GM23338 (cell line): ENCODE measurements around the gene TFPI. TPM values are rescaled to one million over a fixed set of nuclear protein-coding genes. Genes with fewer than 3 reads are reported as not detected.

Source experiments
- ATAC-seq: fragments of 200-7000 bp; cut with Tn5 transposase; 3 replicates; pipeline ENCODE4 v1.9.1; 2020
- DNase-seq: peaks from one replicate; pipeline ENCODE4 v3.0.0-alpha.2; 2015; ENCODE audit warnings: low spot score
- H2AFZ ChIP-seq: fragments of 200-600 bp; sonication (generic); 2 replicates; pipeline ENCODE4 v1.8.0; 2016; ENCODE audit warnings: antibody characterized with exemption, mild to moderate bottlenecking, moderate library complexity
- H3F3A ChIP-seq: fragments of 200-600 bp; sonication (generic); replicated peaks from 2 replicates; pipeline ENCODE4 v1.8.0; 2017; ENCODE audit warnings: antibody characterized with exemption, mixed run types, low read depth
- H3K27ac ChIP-seq: fragments of 200-600 bp; sonication (generic); 2 replicates; pipeline ENCODE4 v1.6.1; 2016; ENCODE audit warnings: low read depth
- H3K27me3 ChIP-seq: fragments of 200-600 bp; sonication (generic); 2 replicates; pipeline ENCODE4 v1.8.0; 2016; ENCODE audit warnings: mild to moderate bottlenecking, mixed run types, moderate library complexity; ENCODE audit not compliant: insufficient read depth
- H3K36me3 ChIP-seq: fragments of 200-600 bp; sonication (generic); 2 replicates; pipeline ENCODE4 v1.8.0; 2016; ENCODE audit warnings: mild to moderate bottlenecking; ENCODE audit not compliant: insufficient read depth
- H3K4me1 ChIP-seq: fragments of 200-600 bp; sonication (generic); 2 replicates; pipeline ENCODE4 v1.8.0; 2016; ENCODE audit warnings: mild to moderate bottlenecking, moderate library complexity; ENCODE audit not compliant: insufficient read depth
- H3K4me2 ChIP-seq: fragments of 200-600 bp; sonication (generic); 2 replicates; pipeline ENCODE4 v1.7.1; 2017; ENCODE audit warnings: mixed run types
- H3K4me3 ChIP-seq: fragments of 200-600 bp; sonication (generic); 2 replicates; pipeline ENCODE4 v1.6.1; 2016; ENCODE audit warnings: mixed run types
- H3K79me2 ChIP-seq: fragments of 200-600 bp; sonication (generic); replicated peaks from 2 replicates; pipeline ENCODE4 v1.8.0; 2017; ENCODE audit warnings: mild to moderate bottlenecking; ENCODE audit not compliant: insufficient read depth
- H3K9me2 ChIP-seq: fragments of 200-600 bp; sonication (generic); 2 replicates; pipeline ENCODE4 v1.8.0; 2017; ENCODE audit not compliant: insufficient read depth
- H4K20me1 ChIP-seq: fragments of 200-600 bp; sonication (generic); replicated peaks from 2 replicates; pipeline ENCODE4 v1.8.0; 2017; ENCODE audit warnings: mild to moderate bottlenecking; ENCODE audit not compliant: insufficient read depth
- H3K27ac Mint-ChIP-seq: 2 replicates; pipeline ENCODE4 v1.8.0; 2020; ENCODE audit warnings: inconsistent platforms, mild to moderate bottlenecking, moderate library complexity, mixed read lengths
- H3K27me3 Mint-ChIP-seq: 3 replicates; pipeline ENCODE4 v1.8.0; 2022; ENCODE audit warnings: low read depth, mild to moderate bottlenecking, moderate library complexity, mixed read lengths, inconsistent platforms; ENCODE audit not compliant: insufficient read depth, poor library complexity
- H3K36me3 Mint-ChIP-seq: 3 replicates; pipeline ENCODE4 v1.8.0; 2021; ENCODE audit warnings: low read depth, mild to moderate bottlenecking, inconsistent platforms, moderate library complexity, mixed read lengths
- H3K4me1 Mint-ChIP-seq: 3 replicates; pipeline ENCODE4 v1.8.0; 2020; ENCODE audit warnings: mild to moderate bottlenecking, inconsistent platforms, mixed read lengths
- H3K4me3 Mint-ChIP-seq: 3 replicates; pipeline ENCODE4 v1.8.0; 2021; ENCODE audit warnings: moderate library complexity, mild to moderate bottlenecking, inconsistent platforms, mixed read lengths
- H3K9me3 Mint-ChIP-seq: 3 replicates; pipeline ENCODE4 v1.8.0; 2020; ENCODE audit warnings: moderate library complexity, mild to moderate bottlenecking, inconsistent platforms, mixed read lengths
- CREB1 ChIP-seq: fragments of 250-450 bp; sonication (Bioruptor Pico); IDR thresholded peaks from 2 replicates; pipeline ENCODE4 v1.5.0; 2020; ENCODE audit warnings: low read depth, mild to moderate bottlenecking, moderate library complexity
- ETS1 ChIP-seq: IDR thresholded peaks from 2 replicates; pipeline ENCODE4 v1.6.1; 2016; ENCODE audit warnings: antibody characterized with exemption
- EZH2 ChIP-seq: fragments of 200-600 bp; sonication (generic); IDR thresholded peaks from one replicate; pipeline ENCODE4 v1.8.0; 2017; ENCODE audit warnings: antibody characterized with exemption, mild to moderate bottlenecking, low read depth; ENCODE audit not compliant: unreplicated experiment
- EZH2phosphoT487 ChIP-seq: fragments of 200-600 bp; sonication (generic); IDR thresholded peaks from one replicate; pipeline ENCODE4 v1.8.1; 2018; ENCODE audit warnings: antibody characterized with exemption; ENCODE audit not compliant: unreplicated experiment
- JUNB ChIP-seq: IDR thresholded peaks from one replicate; pipeline ENCODE4 v1.6.1; 2016; ENCODE audit warnings: antibody characterized with exemption; ENCODE audit not compliant: unreplicated experiment
- NANOG ChIP-seq: IDR thresholded peaks from 2 replicates; pipeline ENCODE4 v1.6.1; 2016; ENCODE audit warnings: antibody characterized with exemption, borderline replicate concordance
- POLR2AphosphoS5 ChIP-seq: IDR thresholded peaks from 2 replicates; pipeline ENCODE4 v1.6.1; 2016; ENCODE audit warnings: antibody characterized with exemption, low read depth
- REST ChIP-seq: IDR thresholded peaks from one replicate; pipeline ENCODE4 v1.6.1; 2018; ENCODE audit warnings: antibody characterized with exemption; ENCODE audit not compliant: unreplicated experiment
- STAT1 ChIP-seq: IDR thresholded peaks from one replicate; pipeline ENCODE4 v1.6.1; 2016; ENCODE audit warnings: antibody characterized with exemption; ENCODE audit not compliant: unreplicated experiment
- ZNF114 ChIP-seq: fragments of 250-450 bp; sonication (Bioruptor Pico); IDR thresholded peaks from 2 replicates; pipeline ENCODE4 v1.5.0; 2020; ENCODE audit warnings: mild to moderate bottlenecking, moderate library complexity
- ZNF462 ChIP-seq: fragments of 250-450 bp; sonication (Bioruptor Pico); IDR thresholded peaks from 2 replicates; pipeline ENCODE4 v1.5.0; 2020; ENCODE audit warnings: mild to moderate bottlenecking, moderate library complexity
- polyA plus RNA-seq: library from polyadenylated mRNA; unstranded; fragments of >200 nt; fragmentation: Nextera tagmentation; extraction: Ambion mirVana; gene quantifications from 2 replicates; pipeline ENCODE4 v1.2.1, GENCODE V29; 2016
- total RNA-seq: library from RNA; depleted of rRNA; stranded (reverse); fragments of >200 nt; shearing (Covaris generic); gene quantifications from 2 replicates; pipeline ENCODE4 v1.2.3, GENCODE V29; 2014

The TFPI gene
- total and polyA plus RNA-seq, 2 experiments from 2014 or later = 1.8 to 1.9 TPM

GRCh38 chr2:187552381-187552780 is 1.9 kb downstream of the TFPI start (continued):
- TF ChIP-seq POLR2AphosphoS5 = no peak
- TF ChIP-seq NANOG = no peak
- no peak for TF ChIP-seq ETS1
- TF ChIP-seq EZH2phosphoT487 = no peak
- TF ChIP-seq JUNB = no peak

- Histone ChIP-seq H3K4me1 (peaks cover 17% of the 10 kb centered on the region), H3F3A (no peaks in the 10 kb centered on the region), H2AFZ (no peak overlapping the region), H3K27ac (no peak overlapping the region), H3K9me2 (no peaks in the 10 kb centered on the region), H3K79me2 (no peaks in the 10 kb centered on the region), H3K27me3 (no peaks in the 10 kb centered on the region), H4K20me1 (no peaks in the 10 kb centered on the region), H3K36me3 (no peaks in the 10 kb centered on the region), H3K4me3 (no peak overlapping the region), H3K4me2 (no peak overlapping the region)
- Mint-ChIP-seq H3K9me3 (peaks cover 7% of the 10 kb centered on the region), H3K36me3 (peaks cover 8% of the 10 kb centered on the region), H3K27ac (no peak overlapping the region), H3K4me3 (no peak overlapping the region), H3K27me3 (no peaks in the 10 kb centered on the region), H3K4me1 (peaks cover 17% of the 10 kb centered on the region; the same call in 2 of the 3 replicates)
- ATAC-seq (no peak), DNase-seq (no peak)
- TF ChIP-seq ZNF114 (CRISPR knock-in tag) (no peak), ZNF462 (CRISPR knock-in tag) (no peak), CREB1 (CRISPR knock-in tag) (no peak), REST (no peak), EZH2phosphoT487 (no peak), JUNB (no peak), POLR2AphosphoS5 (no peak), STAT1 (no peak), EZH2 (no peak), ETS1 (no peak)
Observed at GRCh38 chr2:187550857-187551256, 3.4 kb downstream of the TFPI start.
